Trophoblast cell (in vitro differentiated cells and primary cell): ENCODE results near the gene HBZ.
"Not testable (repeated sequence)": the region's sequence is repeated elsewhere in the genome, so short reads cannot be mapped to it uniquely, and the experiment has no call there.

ENCODE experiments used
- DNase-seq, 2 donors: peaks; one replicate each; pipeline ENCODE4 v3.0.0-alpha.2; 2016
- H2AFZ ChIP-seq: 2 replicates; pipeline ENCODE4 v1.6.1; 2013; ENCODE audit warnings: low read length, moderate library complexity, mild to moderate bottlenecking; ENCODE audit not compliant: insufficient read depth, poor library complexity
- H2AK5ac ChIP-seq: 2 replicates; pipeline ENCODE4 v1.6.1; 2013; ENCODE audit warnings: mild to moderate bottlenecking, low read length
- H2BK120ac ChIP-seq: 2 replicates; pipeline ENCODE4 v1.6.1; 2013; ENCODE audit warnings: low read length, mild to moderate bottlenecking, moderate library complexity; ENCODE audit not compliant: insufficient read depth, poor library complexity
- H2BK12ac ChIP-seq: 2 replicates; pipeline ENCODE4 v1.6.1; 2013; ENCODE audit warnings: mild to moderate bottlenecking, low read length, moderate library complexity
- H2BK5ac ChIP-seq: 2 replicates; pipeline ENCODE4 v1.6.1; 2013; ENCODE audit warnings: low read length, low read depth, moderate library complexity, mild to moderate bottlenecking; ENCODE audit not compliant: poor library complexity
- H3K14ac ChIP-seq: 2 replicates; pipeline ENCODE4 v1.6.1; 2013; ENCODE audit warnings: mild to moderate bottlenecking, low read length
- H3K18ac ChIP-seq: 2 replicates; pipeline ENCODE4 v1.6.1; 2013; ENCODE audit warnings: mild to moderate bottlenecking, low read length
- H3K23ac ChIP-seq: 2 replicates; pipeline ENCODE4 v1.6.1; 2013; ENCODE audit warnings: low read length
- H3K27ac ChIP-seq: 2 replicates; pipeline ENCODE4 v1.5.1; 2013; ENCODE audit warnings: low read depth, mild to moderate bottlenecking, inconsistent platforms, low read length, moderate library complexity
- H3K27me3 ChIP-seq: 2 replicates; pipeline ENCODE4 v1.6.1; 2013; ENCODE audit warnings: inconsistent platforms, mild to moderate bottlenecking, low read length, moderate library complexity; ENCODE audit not compliant: insufficient read depth
- H3K36me3 ChIP-seq, 2 experiments: 1 replicate in 1 of 2; 2 replicates in 1 of 2; pipeline ENCODE4 v1.6.1; 2013; ENCODE audit warnings: low read length in 2 of 2, mild to moderate bottlenecking in 2 of 2, moderate library complexity in 1 of 2; ENCODE audit not compliant: insufficient read depth in 2 of 2, control insufficient read depth in 1 of 2
- H3K4ac ChIP-seq: 2 replicates; pipeline ENCODE4 v1.6.1; 2013; ENCODE audit warnings: low read depth, mild to moderate bottlenecking, low read length, moderate library complexity
- H3K4me1 ChIP-seq, 2 experiments: 1 replicate in 1 of 2; 2 replicates in 1 of 2; pipeline ENCODE4 v1.6.1; 2013; ENCODE audit warnings: low read length in 2 of 2, mild to moderate bottlenecking in 2 of 2, moderate library complexity in 1 of 2; ENCODE audit not compliant: insufficient read depth in 2 of 2, control insufficient read depth in 1 of 2
- H3K4me2 ChIP-seq: 2 replicates; pipeline ENCODE4 v1.6.1; 2013; ENCODE audit warnings: inconsistent platforms, mild to moderate bottlenecking, low read length, moderate library complexity
- H3K4me3 ChIP-seq: 2 replicates; pipeline ENCODE4 v1.5.1; 2013; ENCODE audit warnings: mild to moderate bottlenecking, low read depth, low read length, inconsistent platforms
- H3K79me1 ChIP-seq: one replicate; pipeline ENCODE4 v1.6.1; 2013; ENCODE audit warnings: low read length
- H3K79me2 ChIP-seq: 2 replicates; pipeline ENCODE4 v1.6.1; 2013; ENCODE audit warnings: low read length, mild to moderate bottlenecking; ENCODE audit not compliant: control insufficient read depth, insufficient read depth, poor library complexity
- H3K9ac ChIP-seq: 2 replicates; pipeline ENCODE4 v1.6.1; 2013; ENCODE audit warnings: mild to moderate bottlenecking, low read length
- H3K9me3 ChIP-seq: 2 replicates; pipeline ENCODE4 v1.6.1; 2013; ENCODE audit warnings: low read depth, mild to moderate bottlenecking, control low read depth, inconsistent platforms, low read length; ENCODE audit not compliant: insufficient read depth
- H4K12ac ChIP-seq: 2 replicates; pipeline ENCODE4 v1.6.1; 2013; ENCODE audit warnings: low read depth, mild to moderate bottlenecking, low read length, moderate library complexity
- H4K8ac ChIP-seq: 2 replicates; pipeline ENCODE4 v1.6.1; 2013; ENCODE audit warnings: low read depth, mild to moderate bottlenecking, low read length, moderate library complexity
- H4K91ac ChIP-seq: one replicate; pipeline ENCODE4 v1.6.1; 2013; ENCODE audit warnings: low read depth, mild to moderate bottlenecking, low read length, moderate library complexity
- WGBS: extraction: QIAGEN DNeasy Blood & Tissue Kit; methylation state at CpG from one replicate; pipeline ENCODE4 v1.1.7; 2013; ENCODE audit warnings: missing lambda C conversion rate; ENCODE audit not compliant: insufficient read length, insufficient coverage; ENCODE audit errors: extremely low coverage; 5-methylcytosine and 5-hydroxymethylcytosine counted together

HBZ gene

GRCh38 chr16:173211-173854 is 20.9 kb downstream of the HBZ start:
- not testable (repeated sequence) for H3K4me3 ChIP-seq, H4K91ac ChIP-seq, H3K4me2 ChIP-seq, DNase-seq, H3K4me1 ChIP-seq, H3K9ac ChIP-seq, H3K27ac ChIP-seq, H3K4ac ChIP-seq, H2AFZ ChIP-seq, H3K14ac ChIP-seq, H3K79me1 ChIP-seq, H3K79me2 ChIP-seq, H3K23ac ChIP-seq, H2BK12ac ChIP-seq, H3K9me3 ChIP-seq, H2AK5ac ChIP-seq, H4K8ac ChIP-seq, H4K12ac ChIP-seq, H3K18ac ChIP-seq, H2BK5ac ChIP-seq, H3K36me3 ChIP-seq, H2BK120ac ChIP-seq
- WGBS = no CpG with 5 or more reads among the region's 44 CpGs
- H3K27me3 ChIP-seq = peaks cover 38% of the 10 kb centered on the region

- not testable (repeated sequence) for H3K4me1 ChIP-seq, H3K4me3 ChIP-seq, H3K79me1 ChIP-seq, H2AFZ ChIP-seq, H2BK5ac ChIP-seq, H4K91ac ChIP-seq, H2BK120ac ChIP-seq, H3K18ac ChIP-seq, H3K9me3 ChIP-seq, H3K4ac ChIP-seq, H3K27ac ChIP-seq, H3K36me3 ChIP-seq, H3K9ac ChIP-seq, H3K79me2 ChIP-seq, DNase-seq, H4K8ac ChIP-seq, H3K23ac ChIP-seq, H2AK5ac ChIP-seq, H2BK12ac ChIP-seq, H4K12ac ChIP-seq, H3K14ac ChIP-seq
- Histone ChIP-seq H3K4me2 (peak overlapping the region; percentile 46), H3K27me3 (peaks cover 31% of the 10 kb centered on the region)
- WGBS = no CpG with 5 or more reads among the region's 13 CpGs
Observed at GRCh38 chr16:173928-174769, 21.7 kb downstream of the HBZ start.

DNA sequence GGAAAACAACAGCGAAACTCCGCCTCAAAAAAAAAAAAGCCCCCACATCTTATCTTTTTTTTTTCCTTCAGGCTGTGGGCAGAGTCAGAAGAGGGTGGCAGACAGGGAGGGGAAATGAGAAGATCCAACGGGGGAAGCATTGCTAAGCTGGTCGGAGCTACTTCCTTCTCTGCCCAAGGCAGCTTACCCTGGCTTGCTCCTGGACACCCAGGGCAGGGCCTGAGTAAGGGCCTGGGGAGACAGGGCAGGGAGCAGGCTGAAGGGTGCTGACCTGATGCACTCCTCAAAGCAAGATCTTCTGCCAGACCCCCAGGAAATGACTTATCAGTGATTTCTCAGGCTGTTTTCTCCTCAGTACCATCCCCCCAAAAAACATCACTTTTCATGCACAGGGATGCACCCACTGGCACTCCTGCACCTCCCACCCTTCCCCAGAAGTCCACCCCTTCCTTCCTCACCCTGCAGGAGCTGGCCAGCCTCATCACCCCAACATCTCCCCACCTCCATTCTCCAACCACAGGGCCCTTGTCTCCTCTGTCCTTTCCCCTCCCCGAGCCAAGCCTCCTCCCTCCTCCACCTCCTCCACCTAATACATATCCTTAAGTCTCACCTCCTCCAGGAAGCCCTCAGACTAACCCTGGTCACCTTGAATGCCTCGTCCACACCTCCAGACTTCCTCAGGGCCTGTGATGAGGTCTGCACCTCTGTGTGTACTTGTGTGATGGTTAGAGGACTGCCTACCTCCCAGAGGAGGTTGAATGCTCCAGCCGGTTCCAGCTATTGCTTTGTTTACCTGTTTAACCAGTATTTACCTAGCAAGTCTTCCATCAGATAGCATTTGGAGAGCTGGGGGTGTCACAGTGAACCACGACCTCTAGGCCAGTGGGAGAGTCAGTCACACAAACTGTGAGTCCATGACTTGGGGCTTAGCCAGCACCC is 22.8 kb downstream of the HBZ start:
- no peak overlapping the region for H4K8ac ChIP-seq
- H3K23ac ChIP-seq = no peak overlapping the region
- WGBS = no CpG with 5 or more reads among the region's 8 CpGs
- no peaks in the 10 kb centered on the region for H3K79me1 ChIP-seq
- no peak overlapping the region for H2BK12ac ChIP-seq
- H3K18ac ChIP-seq = no peak overlapping the region
- H3K9me3 ChIP-seq = peaks cover 4% of the 10 kb centered on the region
- H3K14ac ChIP-seq = no peak overlapping the region
- H2AFZ ChIP-seq = no peak overlapping the region
- H3K27me3 ChIP-seq = peaks cover 35% of the 10 kb centered on the region
- no peak overlapping the region for H3K4me3 ChIP-seq
- H2AK5ac ChIP-seq = no peak overlapping the region
- H3K79me2 ChIP-seq = no peaks in the 10 kb centered on the region
- no peaks in the 10 kb centered on the region for H3K36me3 ChIP-seq
- peaks cover 0 to 3% of the 10 kb centered on the region in 2 experiments for H3K4me1 ChIP-seq
- no peak for DNase-seq
- H4K91ac ChIP-seq = no peak overlapping the region
- H3K27ac ChIP-seq = no peak overlapping the region
- H3K4me2 ChIP-seq = no peak overlapping the region
- no peak overlapping the region for H4K12ac ChIP-seq
- no peak overlapping the region for H2BK5ac ChIP-seq
- no peak overlapping the region for H3K4ac ChIP-seq
- H3K9ac ChIP-seq = no peak overlapping the region
- H2BK120ac ChIP-seq = no peak overlapping the region

- H4K91ac ChIP-seq = not testable (repeated sequence)
Observed at GRCh38 chr16:176006-176405, 23.6 kb downstream of the HBZ start.

More at GRCh38 chr16:176006-176405, 23.6 kb downstream of the HBZ start:
- H3K4ac ChIP-seq, H3K23ac ChIP-seq, H2BK120ac ChIP-seq, H2AK5ac ChIP-seq, H3K14ac ChIP-seq, H3K36me3 ChIP-seq, H3K4me1 ChIP-seq, H3K18ac ChIP-seq, H2AFZ ChIP-seq, H3K27ac ChIP-seq, H4K8ac ChIP-seq, H3K79me1 ChIP-seq, DNase-seq, H3K4me2 ChIP-seq, H3K4me3 ChIP-seq, H3K79me2 ChIP-seq, H3K9ac ChIP-seq, H2BK5ac ChIP-seq, H2BK12ac ChIP-seq, H4K12ac ChIP-seq, H3K9me3 ChIP-seq: not testable (repeated sequence)
- no CpG with 5 or more reads among the region's 39 CpGs for WGBS
- peaks cover 35% of the 10 kb centered on the region for H3K27me3 ChIP-seq
